HG03039 (cell line): Measurements from ENCODE around the gene DUSP10.
A peak's percentile ranks its signal among the peaks of the same experiment; 100 is the strongest.

Experiments
- ATAC-seq: cut with Tn5 transposase; IDR thresholded peaks from one replicate; pipeline ENCODE4 v1.9.1; 2021; ENCODE audit warnings: mild to moderate bottlenecking, moderate library complexity; ENCODE audit not compliant: unreplicated experiment

The DUSP10 gene

DNA sequence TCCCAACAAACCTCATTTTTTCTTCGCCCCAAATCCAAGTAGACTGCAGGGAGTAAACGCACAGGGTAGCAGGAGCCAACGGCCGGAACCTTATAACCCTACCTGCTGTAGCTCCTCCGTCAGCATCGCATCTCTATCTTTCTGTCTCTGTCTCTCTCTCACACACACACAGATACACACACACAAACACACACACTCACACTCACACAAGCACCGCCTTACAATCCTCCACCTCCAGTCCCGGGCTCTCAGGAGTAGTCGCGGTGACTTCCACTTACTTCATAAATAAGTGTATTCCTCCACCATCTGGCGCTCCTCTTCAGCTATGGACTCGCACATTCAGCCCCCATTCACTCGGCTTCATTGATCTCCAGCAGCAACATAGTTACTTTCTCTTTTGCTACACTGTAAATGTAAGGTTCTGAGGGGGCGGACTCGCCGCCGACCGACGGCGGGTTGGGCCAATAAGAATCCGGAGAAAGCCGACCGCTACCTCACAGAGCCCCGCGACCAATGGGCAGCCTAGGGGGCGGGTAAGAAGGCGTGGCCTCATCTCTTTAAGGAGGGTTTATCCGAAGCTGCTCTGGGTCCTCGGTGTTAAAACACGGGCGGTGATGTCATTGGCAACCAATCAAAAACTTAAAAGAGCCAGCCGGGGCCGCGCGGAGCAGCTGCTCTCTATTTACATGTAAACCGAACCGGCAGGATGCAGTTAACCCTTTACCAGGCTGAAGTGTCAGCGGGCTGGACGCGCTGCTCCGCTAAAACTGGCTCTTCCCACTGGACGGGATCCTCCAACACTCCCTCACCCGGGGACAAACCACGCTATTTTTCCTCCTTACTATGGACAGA lies at the start of gene DUSP10:
DUSP10 (minus strand) TSS at position 387 of the 852 bp plus-strand sequence. CDS start 2,345 bp downstream, outside the sequence.
- ATAC-seq, result peak; percentile 78

DNA sequence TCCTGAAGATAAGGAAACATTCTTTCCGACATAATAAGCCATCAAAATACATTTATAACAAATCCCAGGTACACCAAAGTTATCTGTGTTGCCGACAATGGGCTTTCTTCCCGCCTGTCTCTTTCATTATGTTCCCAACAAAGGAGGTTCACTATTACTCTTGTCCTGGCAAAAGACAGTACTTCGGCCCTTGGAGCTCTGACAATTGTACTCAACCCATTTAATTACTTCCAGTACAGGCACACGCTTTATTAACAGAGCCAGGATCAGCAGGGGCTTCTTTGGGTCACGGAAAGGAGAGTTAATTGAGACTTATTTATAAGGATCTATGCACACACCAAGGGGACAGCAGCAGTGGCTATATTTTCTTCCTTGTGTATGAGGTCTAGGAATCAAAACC lies 46.6 kb upstream of the DUSP10 start:
- no peak for ATAC-seq

DNA sequence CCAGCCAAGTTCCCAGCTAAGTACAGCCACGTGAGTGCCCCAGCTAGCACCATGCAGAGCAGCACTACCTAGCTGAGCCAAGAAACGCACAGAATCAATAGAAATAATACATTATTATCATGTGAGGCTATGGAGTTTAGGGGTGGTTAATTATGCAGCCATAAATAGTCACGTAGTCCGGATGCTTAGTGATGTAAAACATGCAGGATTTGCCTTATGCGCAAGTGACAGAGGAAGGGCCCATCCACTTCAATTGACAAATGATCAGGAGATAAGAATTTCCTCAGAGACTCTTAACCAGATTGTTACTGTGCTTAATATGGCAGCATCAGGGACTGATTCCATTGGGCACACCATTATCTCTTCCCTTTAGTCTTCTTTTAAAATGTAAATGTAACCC lies 44.8 kb upstream of the DUSP10 start:
- ATAC-seq, result no peak

DNA sequence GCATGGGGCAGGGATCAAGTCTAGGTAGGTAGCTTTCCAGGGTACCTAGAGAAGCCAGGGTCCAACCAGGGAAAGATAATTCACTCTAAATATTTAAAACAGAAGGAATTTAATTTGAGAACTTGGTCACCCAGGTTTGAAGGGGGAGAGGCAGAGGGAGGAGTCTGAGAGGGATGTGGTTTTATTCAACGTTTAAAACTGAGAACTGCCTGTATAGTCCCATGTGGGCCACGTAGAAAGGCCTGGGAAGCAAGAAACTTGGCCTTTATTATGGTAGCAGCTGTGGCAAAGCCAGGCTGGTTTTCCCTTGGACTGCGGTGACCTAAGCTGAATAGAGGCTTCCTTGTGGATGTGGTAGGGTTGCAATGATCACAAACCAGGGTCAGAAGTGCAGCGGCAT lies 42.0 kb upstream of the DUSP10 start:
- no peak for ATAC-seq

DNA sequence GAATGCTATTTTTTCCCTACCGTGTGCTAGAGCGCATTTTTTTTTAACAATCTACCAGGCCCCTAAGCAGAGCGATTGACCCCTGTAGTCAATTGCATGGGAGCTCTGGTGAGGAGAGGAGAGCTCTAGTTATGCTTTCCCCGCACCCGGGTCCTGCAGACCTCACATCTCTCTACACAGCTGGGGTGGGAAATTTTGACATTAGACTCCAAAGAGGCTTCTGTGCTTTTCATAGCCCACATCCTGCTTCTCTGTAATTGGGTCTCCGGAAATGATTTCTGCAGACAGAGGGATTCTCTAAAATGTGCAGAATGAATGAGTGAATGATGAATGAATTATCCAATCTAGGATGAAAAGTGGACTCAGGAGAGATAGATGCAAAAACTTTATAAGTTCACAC lies 41.5 kb upstream of the DUSP10 start:
- no peak for ATAC-seq

DNA sequence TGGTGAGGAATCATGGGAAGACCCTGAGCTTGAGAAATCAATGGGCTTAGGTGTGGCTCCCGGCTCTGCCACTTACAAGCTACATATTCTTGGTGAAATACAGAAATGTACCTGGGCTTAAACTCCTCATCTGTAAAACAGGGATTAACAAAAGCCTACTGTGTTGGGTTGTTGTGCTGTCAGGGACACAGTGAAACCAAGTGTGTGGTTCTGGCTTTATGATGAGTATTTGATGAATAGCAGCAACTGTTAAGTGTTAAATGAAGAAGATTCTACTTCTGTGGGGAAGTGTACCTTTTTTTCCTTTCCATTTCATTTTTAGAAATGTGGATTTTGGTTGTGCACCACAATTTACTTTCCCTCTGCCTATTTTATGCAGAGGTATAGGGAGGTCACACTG lies 41.1 kb upstream of the DUSP10 start:
- no peak for ATAC-seq

DNA sequence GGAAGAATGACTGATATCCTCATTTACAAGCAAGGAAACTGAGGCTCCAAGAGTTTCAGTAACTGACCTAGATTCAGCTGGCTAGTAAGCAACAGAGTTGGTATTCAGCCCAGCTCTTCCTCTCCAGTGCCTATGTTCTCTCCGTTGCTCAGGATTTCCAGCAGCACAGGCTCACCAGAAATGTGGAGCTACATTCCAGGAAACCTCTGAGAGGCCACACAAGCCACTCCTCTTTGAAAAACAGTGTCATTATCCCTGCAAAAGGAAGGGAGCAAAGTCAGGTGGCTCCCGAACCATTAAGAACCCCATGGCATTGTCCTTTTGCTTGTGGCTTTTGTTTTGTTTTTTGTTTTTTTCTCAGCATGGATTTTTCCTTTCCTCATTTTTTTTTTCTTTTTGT lies 40.6 kb upstream of the DUSP10 start:
- no peak for ATAC-seq

DNA sequence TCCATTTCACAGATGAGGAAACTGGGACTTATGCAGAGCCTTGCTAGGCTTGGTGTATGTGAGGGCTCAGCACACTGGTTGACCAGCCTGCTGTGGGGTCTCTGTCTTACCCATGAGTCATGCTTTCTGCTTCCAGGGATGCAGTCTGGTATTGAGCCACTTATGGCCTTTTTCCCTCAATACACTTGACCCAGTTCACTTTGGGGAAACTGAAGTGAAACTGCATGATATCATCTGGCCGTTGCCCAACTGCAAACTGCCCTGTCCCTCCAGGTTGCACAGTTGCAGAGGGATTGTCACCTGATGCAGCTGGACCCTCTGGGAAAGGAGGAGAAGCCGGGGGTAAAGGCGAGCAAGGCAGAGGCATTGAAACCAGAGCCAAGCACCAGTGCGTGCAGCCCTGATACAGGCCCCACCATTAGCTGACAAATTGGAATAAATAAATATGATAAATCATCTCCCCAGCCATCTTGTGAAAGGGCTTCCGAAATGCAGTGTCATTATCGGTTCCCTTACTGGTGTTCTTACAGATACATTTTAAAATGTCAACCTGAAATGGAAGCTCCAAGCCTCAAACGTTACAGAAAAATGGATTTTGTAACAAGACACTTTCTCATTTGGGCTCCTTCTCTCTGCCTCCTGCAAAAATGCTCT lies 39.3 kb upstream of the DUSP10 start:
- ATAC-seq, result no peak

DNA sequence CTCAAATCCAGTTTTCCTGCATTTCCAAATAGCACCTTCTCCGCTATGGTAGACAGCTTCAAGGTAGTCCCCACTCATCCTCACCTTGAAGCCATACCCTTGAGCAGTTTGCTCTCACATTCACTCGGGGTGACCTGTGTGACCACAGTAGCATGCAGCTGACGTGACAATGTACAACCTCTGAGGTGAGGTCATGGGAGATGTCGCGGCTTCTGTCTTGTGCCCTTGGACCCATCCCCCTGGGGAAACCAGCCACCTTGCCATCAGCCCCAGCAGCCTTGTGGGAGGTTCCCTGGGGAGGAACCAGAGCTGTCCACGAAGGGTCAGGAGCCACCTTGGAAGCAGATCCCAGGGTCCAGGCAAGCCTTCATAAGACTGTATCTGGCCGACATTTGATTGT lies 38.3 kb upstream of the DUSP10 start:
- no peak for ATAC-seq

DNA sequence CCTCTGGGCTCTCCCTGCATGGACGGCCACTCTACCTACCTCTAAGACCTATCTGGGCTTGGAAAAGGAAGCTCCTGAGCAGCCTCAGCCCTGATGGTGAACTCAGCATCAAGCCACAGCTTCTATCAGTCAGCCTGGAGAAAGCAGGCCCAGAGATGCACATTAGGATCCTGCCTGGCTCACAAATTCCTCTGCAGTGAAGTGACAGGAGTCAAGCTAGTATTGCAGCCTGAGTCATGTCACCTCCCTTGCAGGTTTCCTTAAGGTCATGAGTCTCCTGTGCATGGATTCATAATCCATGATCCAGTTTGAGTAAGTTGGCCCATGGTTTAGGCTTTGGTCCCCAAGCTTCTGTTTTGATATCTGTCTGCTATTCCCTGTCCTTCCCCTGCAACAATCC lies 37.9 kb upstream of the DUSP10 start:
- ATAC-seq, result no peak

DNA sequence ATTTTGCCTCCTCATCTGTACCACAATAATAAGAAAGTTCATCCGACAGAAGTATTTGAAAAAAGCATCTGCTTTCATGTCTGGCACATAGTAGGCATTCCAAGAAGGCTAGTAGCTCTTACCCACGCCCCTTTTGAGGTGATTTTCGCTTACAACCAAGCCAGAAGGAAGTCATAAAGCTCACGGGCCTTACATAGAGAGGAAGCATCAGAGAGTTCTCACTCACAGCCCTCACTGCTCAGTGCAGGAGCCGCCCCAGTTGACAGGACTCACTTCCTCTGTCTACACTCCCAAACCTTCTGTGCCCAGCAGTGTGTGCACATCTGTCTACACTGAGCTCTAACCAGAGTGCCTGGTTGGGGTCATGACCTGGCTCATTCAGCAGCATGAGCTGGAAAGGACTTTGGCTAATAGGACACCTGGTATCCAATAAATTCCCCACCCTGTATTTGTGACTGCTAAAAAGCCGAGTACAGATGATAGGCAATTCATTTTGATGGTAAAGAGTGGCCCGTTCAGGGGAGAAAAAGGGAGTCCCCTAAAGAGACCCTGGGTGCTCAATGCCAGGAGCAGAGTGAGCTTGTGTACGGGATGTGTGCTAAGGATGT lies 36.8 kb upstream of the DUSP10 start:
- no peak for ATAC-seq

DNA sequence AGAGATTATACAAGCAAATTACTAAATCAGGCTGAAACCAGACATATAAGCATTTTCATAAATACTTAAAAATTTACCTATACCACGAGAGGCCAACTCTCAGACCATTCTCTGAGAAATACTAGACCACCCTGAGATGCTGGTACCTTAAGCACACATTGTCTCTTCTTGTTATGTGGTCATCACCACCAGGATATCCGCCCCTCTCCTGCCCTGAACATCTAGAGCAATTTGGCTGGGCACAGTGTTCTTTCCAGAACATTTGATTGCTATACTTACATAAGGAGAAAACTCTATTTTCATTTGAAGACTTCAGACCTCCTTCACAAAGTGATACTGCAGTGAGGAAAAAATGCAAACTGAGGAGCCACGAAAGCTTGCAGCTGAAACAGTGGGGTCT lies 36.2 kb upstream of the DUSP10 start:
- peak; percentile 16 for ATAC-seq

DNA sequence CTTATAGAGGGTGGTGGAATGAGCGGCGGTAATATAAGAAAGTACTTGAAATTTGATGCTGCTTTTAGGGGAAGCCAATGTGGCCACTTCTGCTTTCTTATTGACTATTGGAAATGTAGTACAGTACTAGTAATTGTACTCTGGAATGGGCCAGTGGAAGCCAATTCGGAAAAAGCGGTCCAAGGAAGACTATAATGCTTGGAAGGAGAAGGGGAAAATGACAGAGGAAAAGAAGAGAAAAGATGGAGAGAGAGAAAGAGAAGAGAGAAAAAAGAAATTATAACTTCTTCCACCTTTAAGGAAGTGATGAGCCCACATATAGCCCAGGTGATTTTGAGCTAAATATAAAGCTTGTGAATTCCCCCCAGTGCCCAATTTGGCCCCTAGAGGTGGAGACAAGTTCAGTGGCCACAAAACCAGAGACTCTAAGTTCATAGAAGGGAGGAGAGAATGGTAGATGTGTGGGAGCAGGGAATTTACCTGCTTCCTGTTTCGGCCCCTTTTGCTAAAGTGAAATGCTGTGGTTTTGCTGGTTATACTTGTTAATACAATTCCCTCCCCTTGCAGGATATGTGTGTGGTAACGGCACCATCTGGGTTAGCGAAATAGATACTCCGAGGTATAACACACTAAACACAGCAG lies 35.7 kb upstream of the DUSP10 start:
- peak; percentile 62 for ATAC-seq

DNA sequence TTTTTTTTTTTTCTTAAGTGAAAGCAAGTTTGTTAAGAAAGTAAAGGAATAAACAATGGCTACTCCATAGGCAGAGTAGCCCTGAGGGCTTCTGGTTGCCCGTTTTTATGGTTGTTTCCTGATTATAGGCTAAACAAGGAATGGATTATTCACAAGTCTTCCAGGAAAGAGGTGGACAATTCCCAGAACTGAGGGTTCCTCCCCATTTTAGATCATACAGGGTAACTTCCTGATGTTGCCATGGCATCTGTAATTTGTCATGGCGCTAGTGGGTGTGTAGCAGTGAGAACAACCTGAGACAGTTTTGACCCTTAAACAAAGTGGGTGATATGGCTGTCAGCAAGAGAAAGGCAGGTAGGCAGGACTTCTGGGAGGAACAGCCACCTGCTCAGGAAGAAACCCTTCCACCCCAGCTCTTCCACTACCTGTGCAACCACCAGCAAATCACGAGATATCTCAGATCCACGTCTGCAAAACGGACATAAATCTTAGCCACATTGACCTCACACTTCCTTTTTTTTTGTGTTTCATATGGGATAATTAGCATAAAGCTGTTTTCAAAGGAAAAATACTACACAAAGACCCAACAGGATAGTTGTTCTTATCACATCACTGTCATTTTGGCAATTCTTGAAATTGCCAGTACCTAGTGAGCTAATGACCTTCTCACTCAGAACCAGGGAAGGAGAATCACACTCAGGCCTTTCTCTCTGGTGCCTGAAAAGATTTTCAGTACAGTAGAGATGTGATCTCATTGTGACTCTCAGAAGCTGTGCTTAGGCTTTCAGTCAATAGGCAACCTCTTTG lies 34.8 kb upstream of the DUSP10 start:
- ATAC-seq, result peak; percentile 37

DNA sequence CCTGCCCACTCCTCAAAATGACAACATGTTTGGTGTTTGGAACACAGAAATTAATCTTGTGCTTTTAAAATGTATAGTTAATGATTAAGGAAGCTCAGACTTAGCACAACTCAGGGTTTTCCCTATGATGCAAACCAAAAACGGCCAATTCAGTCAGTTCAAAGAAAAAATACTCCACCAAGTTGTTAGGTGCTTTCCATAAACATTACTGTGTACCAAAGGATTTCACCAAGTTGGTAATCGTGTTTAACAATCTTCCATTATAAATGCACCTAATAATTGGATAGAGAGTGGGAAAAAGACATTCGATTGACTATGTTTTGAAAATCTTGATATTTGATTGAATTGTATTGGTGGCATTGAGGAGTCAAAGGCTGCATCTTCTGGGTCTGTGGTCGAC lies 33.3 kb upstream of the DUSP10 start:
- no peak for ATAC-seq

DNA sequence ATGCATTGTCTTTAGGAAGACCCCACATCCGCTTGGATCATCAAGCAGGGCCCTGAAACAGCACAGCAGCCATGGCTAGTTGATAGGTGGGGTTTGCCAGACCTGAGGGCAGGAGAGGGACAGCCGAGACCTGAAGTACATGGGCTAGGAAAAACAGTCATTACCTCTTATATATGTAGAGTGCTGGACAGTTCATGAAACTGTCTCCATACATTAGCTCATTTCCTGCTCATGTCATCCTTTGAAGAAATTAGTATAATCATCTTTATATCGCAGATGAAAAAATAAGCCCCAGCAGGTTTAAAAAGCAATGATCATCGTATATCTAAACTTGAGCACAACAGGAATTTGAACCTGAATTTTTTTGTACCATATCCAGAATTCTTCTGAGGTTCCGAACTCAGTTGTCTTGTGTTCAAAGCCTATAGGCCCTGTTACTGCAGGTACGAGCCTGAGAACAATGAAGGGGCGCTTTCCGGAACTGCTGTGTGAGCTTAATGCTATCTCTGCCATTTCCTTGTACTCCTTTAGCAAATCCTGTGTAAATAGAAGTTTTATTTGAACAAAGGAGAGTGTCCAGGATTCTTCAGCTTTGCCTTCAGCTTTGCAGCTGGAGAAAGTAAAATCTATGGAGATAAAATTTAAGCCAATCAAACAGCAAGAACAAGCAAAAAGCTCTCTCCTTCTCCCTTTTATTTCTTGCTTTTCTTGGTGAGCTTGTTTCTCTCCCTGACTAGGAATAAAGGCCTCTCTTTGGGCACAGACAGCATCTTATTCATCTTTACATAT lies 32.4 kb upstream of the DUSP10 start:
- no peak for ATAC-seq

DNA sequence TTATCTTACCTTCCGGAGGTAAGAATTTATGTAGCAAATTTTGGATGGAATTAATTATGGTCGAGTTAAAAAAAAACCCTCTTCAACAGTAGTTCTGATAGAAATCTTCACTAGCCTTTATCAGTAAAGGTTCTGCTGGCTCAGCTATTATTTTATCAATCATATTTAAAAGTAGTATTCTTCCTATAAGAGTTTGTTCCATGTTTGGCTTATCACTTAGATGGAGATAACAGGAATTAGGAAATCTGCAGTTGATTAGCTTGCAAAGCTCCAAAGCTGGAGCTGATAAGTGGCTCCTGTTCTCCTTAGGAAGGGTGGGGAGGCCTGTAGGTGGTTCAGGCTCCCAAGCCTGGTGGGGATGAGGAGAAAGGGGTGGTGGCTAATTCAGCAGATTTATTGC lies 31.5 kb upstream of the DUSP10 start:
- ATAC-seq, result no peak

DNA sequence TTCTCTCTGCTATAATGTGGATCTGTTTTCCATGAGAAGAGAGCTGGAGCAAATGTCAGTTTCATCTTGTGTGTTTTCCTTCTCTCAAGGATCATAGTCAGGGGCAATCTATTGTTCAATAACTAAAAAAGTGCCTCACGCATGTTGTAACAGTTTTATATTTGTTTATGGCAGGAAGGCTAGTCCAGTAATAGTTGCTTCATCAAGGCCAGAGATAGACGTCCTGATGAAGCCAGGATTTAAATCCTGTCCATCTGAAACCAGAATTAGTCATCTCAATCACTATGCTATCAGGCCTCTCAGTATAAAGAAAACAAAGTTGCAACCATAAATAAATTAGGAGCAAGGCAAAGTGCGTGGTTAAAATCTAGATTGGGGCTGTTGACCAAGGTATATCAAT lies 30.2 kb upstream of the DUSP10 start:
- ATAC-seq, result no peak

DNA sequence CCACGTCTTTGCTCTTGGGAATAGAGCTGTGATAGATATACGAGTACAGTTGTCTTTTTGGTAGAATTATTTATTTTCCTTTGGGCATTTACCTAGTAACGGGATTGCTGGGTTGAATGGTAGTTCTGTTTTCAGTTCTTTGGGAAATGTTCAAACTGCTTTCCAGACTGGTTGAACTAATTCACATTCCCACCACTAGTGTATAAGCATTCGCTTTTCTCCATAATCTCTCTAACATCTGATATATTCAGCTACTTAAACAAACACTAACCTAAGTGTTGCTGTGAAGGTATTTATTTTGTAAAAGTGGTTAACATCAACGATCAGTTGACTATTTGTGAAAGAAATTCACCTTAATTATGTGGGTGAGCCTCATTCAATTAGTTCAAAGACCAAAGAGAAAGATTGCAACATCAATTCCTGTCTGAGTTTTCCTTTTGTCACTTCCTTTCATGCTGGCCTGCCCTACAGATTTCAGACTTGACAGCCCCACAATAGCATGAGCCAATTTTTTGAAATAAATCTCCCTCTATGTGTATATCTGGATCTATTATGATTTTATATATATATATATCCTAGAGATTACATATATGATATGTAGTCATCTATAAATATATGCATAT lies 26.7 kb upstream of the DUSP10 start:
- ATAC-seq, result no peak

DNA sequence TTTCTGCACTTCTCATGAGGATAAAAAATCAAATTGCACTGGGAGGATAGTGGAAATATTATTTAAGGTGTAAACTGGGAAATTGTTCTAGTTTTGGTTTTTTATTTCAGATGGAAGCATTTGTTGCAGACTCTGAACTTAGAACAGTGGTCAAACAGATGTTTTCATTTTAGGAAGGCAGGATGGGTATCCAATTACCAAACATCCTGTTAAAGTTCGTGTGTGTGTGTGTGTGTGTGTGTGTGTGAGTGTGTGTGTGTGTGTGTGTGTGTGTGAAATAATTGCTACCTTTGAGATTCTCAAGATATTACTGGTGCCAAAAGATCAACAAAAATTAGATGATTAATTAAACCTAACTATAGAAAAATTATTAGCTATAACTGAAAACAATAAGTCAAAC lies 24.3 kb upstream of the DUSP10 start:
- ATAC-seq, result no peak
